ENCODE results near the gene CMTM6.

- no peak for TF ChIP-seq CTCF (IDR thresholded peaks at IDR 0.05)
- no peak for TF ChIP-seq POLR2A (IDR thresholded peaks at IDR 0.05)
These were observed 59.2 kb downstream of the CMTM6 start for GRCh38 chr3:32443478-32443877.
